HEK293T (cell line): ENCODE data around the gene DPH6.

Experiments
- BHLHE40 ChIP-seq: fragments of 450-650 bp; IDR thresholded peaks from 2 replicates; pipeline ENCODE4 v1.6.1; 2016; ENCODE audit warnings: mild to moderate bottlenecking, moderate library complexity, borderline replicate concordance
- FOXK2 ChIP-seq: fragments of 450-650 bp; IDR thresholded peaks from 2 replicates; pipeline ENCODE4 v1.6.1; 2016; ENCODE audit warnings: mild to moderate bottlenecking
- HDGF ChIP-seq: fragments of 450-650 bp; IDR thresholded peaks from 2 replicates; pipeline ENCODE4 v1.6.1; 2017; ENCODE audit warnings: antibody characterized with exemption, borderline replicate concordance
- SP1 ChIP-seq: fragments of 450-650 bp; IDR thresholded peaks from 2 replicates; pipeline ENCODE4 v1.6.1; 2017
- TARDBP ChIP-seq: fragments of 450-650 bp; IDR thresholded peaks from 2 replicates; pipeline ENCODE4 v1.6.1; 2016
- ZNF384 ChIP-seq: fragments of 450-650 bp; IDR thresholded peaks from 2 replicates; pipeline ENCODE4 v1.6.1; 2016

DNA sequence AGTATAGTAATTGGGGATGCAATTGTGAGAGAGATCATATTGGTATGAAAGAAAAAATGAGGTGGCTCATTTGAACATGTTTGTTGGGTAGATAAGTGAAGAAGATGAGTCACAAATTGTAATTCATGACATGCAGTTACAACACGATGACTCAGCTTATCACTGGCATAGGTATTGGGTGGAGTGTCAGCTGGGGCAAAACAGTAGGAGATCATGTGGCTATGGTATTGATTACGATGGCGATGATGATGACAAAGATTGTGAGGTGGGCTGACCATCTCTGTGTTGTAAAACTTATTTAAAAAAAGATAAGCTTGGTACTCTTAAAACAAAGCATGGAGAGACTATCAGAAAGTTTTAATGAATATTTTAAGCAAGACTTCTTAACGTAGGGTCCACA lies 11.6 kb upstream of the DPH6 start:
- no peak for TF ChIP-seq ZNF384
- TF ChIP-seq TARDBP = no peak
- TF ChIP-seq FOXK2 = no peak
- TF ChIP-seq HDGF = no peak
- no peak for TF ChIP-seq SP1
- no peak for TF ChIP-seq BHLHE40
